Keratinocyte (primary cell): ENCODE results near the gene TAF9.

ENCODE experiments used
- CTCF ChIP-seq, 3 experiments: IDR thresholded peaks in 1 of 3; conservative IDR thresholded peaks in 1 of 3; optimal IDR thresholded peaks in 1 of 3; 2 replicates in 2 of 3; 3 replicates in 1 of 3; pipeline versions ENCODE3 to v1.5.1; 2011; ENCODE audit warnings: low read length in 3 of 3, mild to moderate bottlenecking in 3 of 3, moderate library complexity in 2 of 3, control low read depth in 1 of 3, inconsistent platforms in 1 of 3; ENCODE audit not compliant: insufficient read depth in 2 of 3; ENCODE audit errors: extremely low read depth in 1 of 3
- EZH2 ChIP-seq: IDR thresholded peaks from one replicate; pipeline ENCODE4 v1.6.1; 2012; ENCODE audit warnings: inconsistent platforms, mild to moderate bottlenecking, low read length, moderate library complexity

- no peak for TF ChIP-seq CTCF (optimal IDR thresholded peaks at IDR 0.05 in 1 of 3, IDR thresholded peaks at IDR 0.05 in 1 of 3, conservative IDR thresholded peaks at IDR 0.05 in 1 of 3; ENCODE audit: extremely low read depth in 1 of 3, insufficient read depth in 2 of 3, low read length in 3 of 3)
- no peak for TF ChIP-seq EZH2
Measured at GRCh38 chr5:69335341-69335935, 33.9 kb downstream of the TAF9 start.
